Spleen (tissue), 11 donors: ENCODE results near the gene PER3. TPM values are rescaled to one million over a fixed set of nuclear protein-coding genes. Genes with fewer than 3 reads are reported as not detected.
"Not testable (repeated sequence)": the region's sequence is repeated elsewhere in the genome, so short reads cannot be mapped to it uniquely, and the experiment has no call there.

ENCODE experiments used
- DNase-seq: peaks from one replicate; pipeline ENCODE4 v3.0.0-alpha.2; 2020
- H3K27ac ChIP-seq, 8 donors: fragments of 200-600 bp; sonication (generic) in 7 of 8; 1 replicate in 4 of 8; 2 replicates in 4 of 8; pipeline versions ENCODE4 v1.5.0 to v1.8.0; 2016 to 2021; ENCODE audit warnings: inconsistent platforms in 4 of 8, mild to moderate bottlenecking in 4 of 8, moderate library complexity in 1 of 8
- H3K27me3 ChIP-seq, 7 donors: fragments of 200-600 bp; sonication (generic) in 6 of 7; replicated peaks in 1 of 7; 1 replicate in 4 of 7; 2 replicates in 3 of 7; pipeline versions ENCODE4 v1.5.0 to v1.8.0; 2016 to 2021; ENCODE audit warnings: inconsistent platforms in 3 of 7, mild to moderate bottlenecking in 1 of 7
- H3K36me3 ChIP-seq, 6 donors: fragments of 200-600 bp; sonication (generic) in 5 of 6; 1 replicate in 4 of 6; 2 replicates in 2 of 6; pipeline versions ENCODE4 v1.5.0 to v1.8.0; 2016 to 2021; ENCODE audit warnings: inconsistent platforms in 2 of 6
- H3K4me1 ChIP-seq, 6 donors: fragments of 200-600 bp; sonication (generic) in 5 of 6; 1 replicate in 3 of 6; 2 replicates in 3 of 6; pipeline versions ENCODE4 v1.5.0 to v1.8.0; 2016 to 2021; ENCODE audit warnings: inconsistent platforms in 3 of 6
- H3K4me3 ChIP-seq, 8 donors: fragments of 200-600 bp; sonication (generic) in 7 of 8; 1 replicate in 4 of 8; 2 replicates in 4 of 8; pipeline versions ENCODE4 v1.5.0 to v1.8.0; 2016 to 2021; ENCODE audit warnings: inconsistent platforms in 4 of 8, mild to moderate bottlenecking in 4 of 8, moderate library complexity in 2 of 8
- H3K9me3 ChIP-seq, 8 donors: fragments of 200-600 bp; sonication (generic) in 7 of 8; 1 replicate in 4 of 8; 2 replicates in 4 of 8; pipeline versions ENCODE4 v1.5.0 to v1.8.0; 2016 to 2021; ENCODE audit warnings: inconsistent platforms in 4 of 8
- CTCF ChIP-seq, 11 experiments: fragments of 200-600 bp in 7 of 11; fragments of 450-650 bp in 4 of 11; sonication (generic) in 4 of 11; IDR thresholded peaks in 8 of 11; conservative IDR thresholded peaks in 3 of 11; 1 replicate in 7 of 11; 2 replicates in 4 of 11; pipeline versions ENCODE4 v1.4.0 to v1.8.0; 2016 to 2021; ENCODE audit warnings: antibody characterized with exemption in 11 of 11, inconsistent platforms in 4 of 11, mild to moderate bottlenecking in 1 of 11
- POLR2A ChIP-seq, 3 donors: fragments of 450-650 bp; IDR thresholded peaks; one replicate each; pipeline ENCODE4 v1.5.1; 2017; ENCODE audit warnings: antibody characterized with exemption in 3 of 3, mild to moderate bottlenecking in 1 of 3
- POLR2AphosphoS5 ChIP-seq, 3 donors: sonication (generic); formaldehyde crosslinking; IDR thresholded peaks; one replicate each; pipeline ENCODE4 v1.5.1; 2017; ENCODE audit warnings: antibody characterized with exemption in 3 of 3
- WGBS, 5 donors: extraction: QIAGEN DNeasy Blood & Tissue Kit in 3 of 5; methylation state at CpG; one replicate each; pipeline versions ENCODE4 v1.1.5 to v1.1.7; 2013 to 2018; 5-methylcytosine and 5-hydroxymethylcytosine counted together
- intact Hi-C: fragments of 100-400 bp; cut with DNase I; formaldehyde crosslinking; loops from one replicate; pipeline ENCODE4 v1.15.0; 2023; ENCODE audit warnings: low total_unique reads
- polyA plus RNA-seq, 3 donors: library from polyadenylated mRNA; stranded (reverse); fragments of 200-250 nt; gene quantifications; one replicate each; pipeline ENCODE4 v1.2.1, GENCODE V29; 2013
- total RNA-seq, 7 donors: library from RNA; depleted of rRNA in 3 of 7; stranded (reverse); fragments of >200 nt in 3 of 7; fragmentation: NEBNext Ultra II Directional in 4 of 7; extraction: Animal tissue kit (Norgen Biotek cat#: 25700) in 4 of 7; gene quantifications; one replicate each; pipeline versions ENCODE4 v1.1.0 to v1.2.1, GENCODE V29; 2016 to 2021
- donor health status: healthy with polysubstance abuse.
- donor health status: DM: no; HTN: no; CAD: no; lungs with moderate emphysema.
- donor health status: DM: no; HTN: no; CAD: no.
- donor health status: Bipolar disorder and iron deficiency.
- donor health status: healthy.
- donor health status: DM: no; HTN: no; CAD: no.
- donor health status: DM: yes; HTN: yes; CAD: no.

Gene PER3
- total and polyA plus RNA-seq, 10 donors = 1.7 to 17.5 (median 9.2) TPM

DNA sequence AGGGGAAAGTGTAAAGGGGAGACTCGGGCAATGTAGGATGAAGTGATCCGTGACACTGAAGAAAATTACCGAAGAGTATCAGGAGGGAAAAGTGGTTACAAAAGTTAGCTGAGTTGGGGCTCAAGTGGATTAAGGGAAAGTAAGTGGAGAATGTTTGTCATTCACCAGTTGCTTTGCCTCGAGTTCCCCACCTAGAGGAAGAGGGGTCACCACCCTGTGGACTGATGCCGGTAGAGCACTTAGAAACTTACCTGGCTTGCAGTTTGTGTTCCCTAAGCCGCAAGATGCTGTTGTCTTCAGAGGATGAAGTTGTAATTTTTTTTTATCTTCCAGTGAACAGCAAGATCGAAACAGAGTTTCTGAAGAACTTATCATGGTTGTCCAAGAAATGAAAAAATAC is 1.0 kb downstream of the PER3 start:
- Histone ChIP-seq H3K27ac (peak overlapping the region in 3 of 8 donors; percentile 84 to 87 (median 85)), H3K36me3 (peaks cover 0 to 37% (median 16%) of the 10 kb centered on the region in 6 donors)
- 89 to 95% (median 90%) methylated on average over 7 of the region's 7 CpGs for WGBS, 5 donors

GRCh38 chr1:7786795-7787194 is 2.7 kb downstream of the PER3 start:
- no peak for DNase-seq
- peaks cover 5 to 48% (median 31%) of the 10 kb centered on the region in 6 donors for H3K4me1 ChIP-seq
- WGBS, 5 donors = 44 to 63% (median 49%) methylated on average over 5 of the region's 5 CpGs
- H3K36me3 ChIP-seq = peaks cover 0 to 40% (median 18%) of the 10 kb centered on the region in 6 donors
- intact Hi-C loops = no loop called here
- no peak for TF ChIP-seq POLR2AphosphoS5 (IDR thresholded peaks at IDR 0.05)
- TF ChIP-seq POLR2A (IDR thresholded peaks at IDR 0.05) = no peak
- TF ChIP-seq CTCF (IDR thresholded peaks at IDR 0.05 in 8 of 11, conservative IDR thresholded peaks at IDR 0.05 in 3 of 11) = no peak
- H3K27ac ChIP-seq = no peak overlapping the region
- peaks cover 0 to 27% (median 21%) of the 10 kb centered on the region in 8 donors for H3K9me3 ChIP-seq
- H3K4me3 ChIP-seq = no peak overlapping the region
- H3K27me3 ChIP-seq = no peaks in the 10 kb centered on the region

More for the DNA sequence above, 1.0 kb downstream of the PER3 start:
- peak overlapping the region in 5 of 8 donors; percentile 52 to 77 (median 58) for H3K4me3 ChIP-seq
- H3K9me3 ChIP-seq = peaks cover 0 to 10% (median 5%) of the 10 kb centered on the region in 8 donors
- no peaks in the 10 kb centered on the region for H3K27me3 ChIP-seq
- DNase-seq = no peak
- no peak for TF ChIP-seq POLR2A (IDR thresholded peaks at IDR 0.05)
- no peak for TF ChIP-seq POLR2AphosphoS5 (IDR thresholded peaks at IDR 0.05)
- no peak for TF ChIP-seq CTCF (IDR thresholded peaks at IDR 0.05 in 8 of 11, conservative IDR thresholded peaks at IDR 0.05 in 3 of 11)
- H3K4me1 ChIP-seq = peaks cover 5 to 62% (median 35%) of the 10 kb centered on the region in 6 donors
- intact Hi-C loops = no loop called here

GRCh38 chr1:7789828-7790227 is 5.7 kb downstream of the PER3 start:
- WGBS, 5 donors = 56 to 88% (median 76%) methylated on average over 5 of the region's 5 CpGs
- intact Hi-C loops = no loop called here

GRCh38 chr1:7791027-7791426 is 6.9 kb downstream of the PER3 start:
- H3K27me3 ChIP-seq, H3K4me3 ChIP-seq, intact Hi-C loops, H3K27ac ChIP-seq, DNase-seq: not testable (repeated sequence)
- 93 to 97% (median 96%) methylated on average over 3 of the region's 3 CpGs for WGBS, 5 donors
- H3K9me3 ChIP-seq = peaks cover 0 to 31% (median 27%) of the 10 kb centered on the region in 8 donors
- peaks cover 0 to 50% (median 18%) of the 10 kb centered on the region in 6 donors for H3K36me3 ChIP-seq
- H3K4me1 ChIP-seq = peaks cover 0 to 16% (median 7%) of the 10 kb centered on the region in 6 donors

More at GRCh38 chr1:7789828-7790227, 5.7 kb downstream of the PER3 start:
- Histone ChIP-seq H3K9me3 (peaks cover 0 to 31% (median 27%) of the 10 kb centered on the region in 8 donors), H3K36me3 (peaks cover 0 to 50% (median 18%) of the 10 kb centered on the region in 6 donors), H3K27ac (no peak overlapping the region), H3K4me3 (no peak overlapping the region), H3K4me1 (peaks cover 5 to 26% (median 13%) of the 10 kb centered on the region in 6 donors), H3K27me3 (no peaks in the 10 kb centered on the region)
- no peak for TF ChIP-seq CTCF (IDR thresholded peaks at IDR 0.05 in 8 of 11, conservative IDR thresholded peaks at IDR 0.05 in 3 of 11)
- no peak for TF ChIP-seq POLR2A (IDR thresholded peaks at IDR 0.05)
- TF ChIP-seq POLR2AphosphoS5 (IDR thresholded peaks at IDR 0.05) = no peak
- no peak for DNase-seq
